ENCODE data around the gene PLSCR4. TPM values are rescaled to one million over a fixed set of nuclear protein-coding genes. Genes with fewer than 3 reads are reported as not detected.

PLSCR4 gene
- total RNA-seq, 1 donor from 2014 or later: 10.4 TPM

GRCh38 chr3:146184241-146185015 is 66.5 kb downstream of the PLSCR4 start:
- Mint-ChIP-seq H3K27ac (no peak overlapping the region), H3K27me3 (ENCODE audit: low read depth) (no peaks in the 10 kb centered on the region)

GRCh38 chr3:146181216-146181615 is 69.7 kb downstream of the PLSCR4 start:
- peaks cover 10% of the 10 kb centered on the region for H3K4me1 Mint-ChIP-seq

More at GRCh38 chr3:146184241-146185015, 66.5 kb downstream of the PLSCR4 start:
- peaks cover 10% of the 10 kb centered on the region for H3K4me1 Mint-ChIP-seq
- DNase-seq (ENCODE audit: low spot score in 2 of 2, unreplicated experiment in 2 of 2): no peak
- H3K4me3 Mint-ChIP-seq: no peak overlapping the region
- H3K36me3 Mint-ChIP-seq: peaks cover 2% of the 10 kb centered on the region
- TF ChIP-seq CTCF (IDR thresholded peaks at IDR 0.05; ENCODE audit: unreplicated experiment): no peak
- peaks cover 4% of the 10 kb centered on the region for H3K9me3 Mint-ChIP-seq

GRCh38 chr3:146180376-146180775 is 70.5 kb downstream of the PLSCR4 start:
- Mint-ChIP-seq H3K27ac (no peak overlapping the region), H3K36me3 (peaks cover 2% of the 10 kb centered on the region), H3K4me1 (peaks cover 6% of the 10 kb centered on the region), H3K27me3 (ENCODE audit: low read depth) (no peaks in the 10 kb centered on the region), H3K4me3 (no peak overlapping the region), H3K9me3 (peaks cover 4% of the 10 kb centered on the region)
- TF ChIP-seq CTCF (IDR thresholded peaks at IDR 0.05; ENCODE audit: unreplicated experiment): no peak
- no peak for DNase-seq (ENCODE audit: low spot score in 2 of 2, unreplicated experiment in 2 of 2)

More at GRCh38 chr3:146181216-146181615, 69.7 kb downstream of the PLSCR4 start:
- no peak for DNase-seq (ENCODE audit: low spot score in 2 of 2, unreplicated experiment in 2 of 2)
- Mint-ChIP-seq H3K4me3 (no peak overlapping the region), H3K27me3 (ENCODE audit: low read depth) (no peaks in the 10 kb centered on the region), H3K36me3 (peaks cover 2% of the 10 kb centered on the region), H3K9me3 (peaks cover 4% of the 10 kb centered on the region), H3K27ac (no peak overlapping the region)
- no peak for TF ChIP-seq CTCF (IDR thresholded peaks at IDR 0.05; ENCODE audit: unreplicated experiment)

- peaks cover 4% of the 10 kb centered on the region for H3K9me3 Mint-ChIP-seq
- H3K4me1 Mint-ChIP-seq: peaks cover under 1% of the 10 kb centered on the region
- peaks cover 2% of the 10 kb centered on the region for H3K36me3 Mint-ChIP-seq
- no peak for TF ChIP-seq CTCF (IDR thresholded peaks at IDR 0.05; ENCODE audit: unreplicated experiment)
- no peak overlapping the region for H3K4me3 Mint-ChIP-seq
- no peak for DNase-seq (ENCODE audit: low spot score in 2 of 2, unreplicated experiment in 2 of 2)
- H3K27me3 Mint-ChIP-seq (ENCODE audit: low read depth): no peaks in the 10 kb centered on the region
- H3K27ac Mint-ChIP-seq: no peak overlapping the region
These were observed 72.8 kb downstream of the PLSCR4 start for GRCh38 chr3:146178006-146178689.

GRCh38 chr3:146177519-146177918 is 73.4 kb downstream of the PLSCR4 start:
- no peak overlapping the region for H3K27ac Mint-ChIP-seq
- no peak for DNase-seq (ENCODE audit: low spot score in 2 of 2, unreplicated experiment in 2 of 2)
- no peaks in the 10 kb centered on the region for H3K36me3 Mint-ChIP-seq
- H3K4me3 Mint-ChIP-seq: no peak overlapping the region
- peaks cover 6% of the 10 kb centered on the region for H3K4me1 Mint-ChIP-seq
- H3K9me3 Mint-ChIP-seq: peaks cover 4% of the 10 kb centered on the region
- H3K27me3 Mint-ChIP-seq (ENCODE audit: low read depth): no peaks in the 10 kb centered on the region
- no peak for TF ChIP-seq CTCF (IDR thresholded peaks at IDR 0.05; ENCODE audit: unreplicated experiment)
